ENCODE results near the gene SVOP.

SVOP gene

DNA sequence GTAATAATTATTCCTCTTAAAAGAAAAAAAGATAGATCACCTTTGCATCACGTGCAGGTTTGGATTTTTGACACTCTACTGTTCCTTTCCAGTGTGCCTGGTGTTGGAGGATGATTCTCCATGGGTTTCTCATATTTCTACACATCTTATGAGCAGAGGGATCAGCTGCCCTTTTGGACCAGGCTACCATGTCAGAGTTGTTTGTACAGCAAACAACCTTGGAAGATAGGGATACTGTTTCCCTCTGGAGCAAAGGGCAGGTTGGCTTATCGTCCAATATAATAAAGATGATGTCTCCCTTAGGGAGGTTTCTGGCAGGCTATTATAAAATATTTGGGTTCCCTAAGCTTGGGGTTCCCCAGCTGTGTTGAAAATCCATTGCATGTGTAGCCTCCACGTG, 98.9 kb downstream of the SVOP start:
- no peaks in the 10 kb centered on the region for H3K4me1 ChIP-seq
- H3K4me3 ChIP-seq (ENCODE audit: low read depth, low read length): no peak overlapping the region
- no peaks in the 10 kb centered on the region for H3K9me3 ChIP-seq
- DNase-seq: no peak
- no peaks in the 10 kb centered on the region for H3K36me3 ChIP-seq
- H3K27me3 ChIP-seq: no peaks in the 10 kb centered on the region
- TF ChIP-seq, protein P1, sequence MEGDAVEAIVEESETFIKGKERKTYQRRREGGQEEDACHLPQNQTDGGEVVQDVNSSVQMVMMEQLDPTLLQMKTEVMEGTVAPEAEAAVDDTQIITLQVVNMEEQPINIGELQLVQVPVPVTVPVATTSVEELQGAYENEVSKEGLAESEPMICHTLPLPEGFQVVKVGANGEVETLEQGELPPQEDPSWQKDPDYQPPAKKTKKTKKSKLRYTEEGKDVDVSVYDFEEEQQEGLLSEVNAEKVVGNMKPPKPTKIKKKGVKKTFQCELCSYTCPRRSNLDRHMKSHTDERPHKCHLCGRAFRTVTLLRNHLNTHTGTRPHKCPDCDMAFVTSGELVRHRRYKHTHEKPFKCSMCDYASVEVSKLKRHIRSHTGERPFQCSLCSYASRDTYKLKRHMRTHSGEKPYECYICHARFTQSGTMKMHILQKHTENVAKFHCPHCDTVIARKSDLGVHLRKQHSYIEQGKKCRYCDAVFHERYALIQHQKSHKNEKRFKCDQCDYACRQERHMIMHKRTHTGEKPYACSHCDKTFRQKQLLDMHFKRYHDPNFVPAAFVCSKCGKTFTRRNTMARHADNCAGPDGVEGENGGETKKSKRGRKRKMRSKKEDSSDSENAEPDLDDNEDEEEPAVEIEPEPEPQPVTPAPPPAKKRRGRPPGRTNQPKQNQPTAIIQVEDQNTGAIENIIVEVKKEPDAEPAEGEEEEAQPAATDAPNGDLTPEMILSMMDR (IDR thresholded peaks at IDR 0.05; ENCODE audit: low read depth, low read length): no peak

DNA sequence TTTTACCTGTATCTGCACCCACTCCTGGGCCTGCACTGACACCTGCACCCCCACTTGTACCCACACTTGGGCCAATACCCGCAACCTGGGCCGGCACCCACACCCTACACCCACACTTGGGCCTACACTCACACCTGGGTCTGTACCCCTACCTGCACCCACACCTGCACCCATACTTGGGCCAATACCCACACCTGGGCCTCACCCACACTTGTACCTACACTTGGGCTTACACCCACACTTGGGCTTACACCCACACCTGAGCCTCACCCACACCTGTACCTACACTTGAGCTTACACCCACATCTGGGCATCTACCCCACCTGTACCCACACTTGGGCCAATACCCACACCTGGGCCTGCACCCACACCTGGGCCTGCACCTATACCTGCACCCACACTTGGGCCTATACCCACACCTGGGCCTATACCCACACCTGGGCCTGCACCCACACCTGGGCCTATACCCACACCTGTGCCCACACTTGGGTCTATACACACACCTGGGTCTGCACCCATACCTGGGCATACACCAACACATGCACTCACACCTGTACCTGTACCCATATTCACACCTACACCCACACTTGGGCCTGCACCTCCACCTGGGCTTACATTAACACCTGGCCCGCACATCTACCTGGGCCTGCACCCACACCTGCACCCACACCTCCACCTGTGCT, 101.8 kb downstream of the SVOP start:
- Histone ChIP-seq H3K4me1 (no peaks in the 10 kb centered on the region), H3K36me3 (no peaks in the 10 kb centered on the region), H3K9me3 (no peaks in the 10 kb centered on the region), H3K27me3 (no peaks in the 10 kb centered on the region), H3K4me3 (ENCODE audit: low read depth, low read length) (no peak overlapping the region)
- TF ChIP-seq, protein P1 (IDR thresholded peaks at IDR 0.05; ENCODE audit: low read depth, low read length): no peak
- DNase-seq: no peak

DNA sequence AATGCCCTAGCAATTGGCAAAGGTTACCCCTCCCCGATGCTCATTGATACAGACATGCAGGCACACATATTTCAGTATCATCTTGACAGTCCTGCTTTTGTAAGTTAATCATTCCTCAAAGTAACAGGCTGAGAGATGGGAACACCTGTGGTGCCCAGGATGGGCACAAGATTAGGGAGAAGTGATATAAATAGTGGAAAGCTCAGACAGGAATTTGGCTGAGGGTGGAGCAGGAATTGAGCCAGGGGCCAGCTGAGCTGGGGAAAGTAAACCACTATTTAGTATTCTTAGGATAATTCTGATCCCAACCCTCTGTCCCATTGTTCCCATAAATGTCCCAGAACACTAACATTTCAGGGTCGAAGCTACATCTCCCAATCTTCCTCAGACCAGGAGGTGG, 102.7 kb downstream of the SVOP start:
- no peaks in the 10 kb centered on the region for H3K27me3 ChIP-seq
- H3K36me3 ChIP-seq: no peaks in the 10 kb centered on the region
- TF ChIP-seq, protein P1 (IDR thresholded peaks at IDR 0.05; ENCODE audit: low read depth, low read length): no peak

DNA sequence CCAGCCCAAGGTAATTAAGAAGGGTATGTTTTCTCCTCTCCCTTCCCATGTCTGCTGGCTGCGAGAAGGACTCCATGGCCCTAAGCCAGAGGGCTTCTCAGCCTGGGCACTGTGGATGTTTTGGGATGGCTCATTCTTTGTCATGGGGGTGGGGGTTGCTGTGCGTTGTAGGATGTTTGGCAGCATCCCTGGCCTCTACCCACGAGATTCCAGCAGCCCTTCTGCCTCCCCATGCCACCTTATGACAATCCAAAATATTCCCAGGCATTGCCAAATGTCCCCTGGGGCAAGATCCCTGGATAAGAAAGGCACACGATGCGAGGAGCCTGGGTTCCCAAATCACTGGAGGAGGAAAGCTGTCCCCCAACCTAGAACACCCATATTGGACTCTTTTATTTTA, 104.5 kb downstream of the SVOP start:
- H3K4me3 ChIP-seq (ENCODE audit: low read depth, low read length): no peak overlapping the region
- no peaks in the 10 kb centered on the region for H3K4me1 ChIP-seq
- TF ChIP-seq, protein P1 (IDR thresholded peaks at IDR 0.05; ENCODE audit: low read depth, low read length): no peak
- no peak for DNase-seq
- no peaks in the 10 kb centered on the region for H3K27me3 ChIP-seq
- H3K9me3 ChIP-seq: no peaks in the 10 kb centered on the region
- no peaks in the 10 kb centered on the region for H3K36me3 ChIP-seq

More for the DNA sequence above, 102.7 kb downstream of the SVOP start:
- H3K4me3 ChIP-seq (ENCODE audit: low read depth, low read length): no peak overlapping the region
- H3K4me1 ChIP-seq: no peaks in the 10 kb centered on the region
- no peaks in the 10 kb centered on the region for H3K9me3 ChIP-seq
- no peak for DNase-seq

DNA sequence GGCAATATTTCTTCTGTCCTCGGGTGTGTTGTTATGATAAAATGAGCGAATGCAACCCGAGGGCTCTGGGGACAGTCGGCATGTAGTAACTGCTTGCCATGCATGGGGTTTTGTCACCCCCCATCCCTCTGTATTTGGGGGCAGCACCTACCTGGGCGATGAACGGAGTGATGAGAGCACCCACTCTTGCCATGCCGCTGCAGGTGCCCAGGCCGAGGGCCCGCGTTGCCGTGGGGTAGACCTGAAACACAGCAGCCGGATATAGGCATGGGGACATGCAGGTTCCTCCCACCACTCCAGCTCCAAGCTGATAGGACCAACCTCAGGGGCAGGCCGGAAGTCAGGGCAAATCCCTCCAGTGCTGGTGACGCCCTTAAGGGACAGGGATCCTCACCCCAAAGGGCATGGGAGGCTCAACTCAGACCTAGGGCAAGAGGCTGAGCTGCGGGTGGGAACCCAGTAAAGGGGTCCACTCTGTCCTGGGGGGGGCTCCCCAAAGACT, 105.2 kb downstream of the SVOP start:
- no peak for DNase-seq
- H3K4me1 ChIP-seq: no peaks in the 10 kb centered on the region
- TF ChIP-seq, protein P1 (IDR thresholded peaks at IDR 0.05; ENCODE audit: low read depth, low read length): no peak
- no peaks in the 10 kb centered on the region for H3K27me3 ChIP-seq
- H3K9me3 ChIP-seq: no peaks in the 10 kb centered on the region
- no peak overlapping the region for H3K4me3 ChIP-seq (ENCODE audit: low read depth, low read length)
- no peaks in the 10 kb centered on the region for H3K36me3 ChIP-seq

DNA sequence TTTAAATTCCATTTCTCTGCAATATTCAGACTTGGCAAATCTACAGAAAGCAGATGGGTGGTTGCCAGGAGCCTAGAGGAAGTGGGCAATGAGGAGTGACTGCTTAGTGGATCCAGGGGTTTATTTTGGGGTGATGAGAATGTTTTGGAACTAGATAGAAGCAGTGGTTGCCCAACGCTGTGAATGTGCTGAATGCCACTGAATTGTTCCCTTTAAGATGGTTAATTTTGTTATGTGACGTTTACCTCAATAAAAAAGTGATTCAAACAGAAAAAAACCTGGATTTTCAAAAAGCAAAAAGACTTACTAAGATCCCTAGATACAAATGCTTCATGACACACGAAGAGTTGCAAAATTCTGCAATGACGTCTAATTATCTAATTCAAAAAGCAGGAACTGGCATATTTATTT, 106.7 kb downstream of the SVOP start:
- Histone ChIP-seq H3K27me3 (no peaks in the 10 kb centered on the region), H3K4me1 (no peaks in the 10 kb centered on the region), H3K4me3 (ENCODE audit: low read depth, low read length) (no peak overlapping the region), H3K9me3 (no peaks in the 10 kb centered on the region), H3K36me3 (no peaks in the 10 kb centered on the region)
- DNase-seq: no peak
- TF ChIP-seq, protein P1 (IDR thresholded peaks at IDR 0.05; ENCODE audit: low read depth, low read length): no peak
